Upper lobe of right lung (tissue), 1 donor: ENCODE measurements around the gene TRPM5. TPM values are rescaled to one million over a fixed set of nuclear protein-coding genes. Genes with fewer than 3 reads are reported as not detected.

Experiments used
- ATAC-seq: fragments of 200-7000 bp; cut with Tn5 transposase; one replicate; pipeline ENCODE4 v1.9.1; 2020; ENCODE audit warnings: mild to moderate bottlenecking, moderate library complexity
- DNase-seq: peaks from one replicate; pipeline ENCODE4 v3.0.0-alpha.2; 2020
- H3K27ac ChIP-seq: fragments of 200-600 bp; one replicate; pipeline ENCODE4 v1.8.0; 2022
- H3K27me3 ChIP-seq: fragments of 200-600 bp; one replicate; pipeline ENCODE4 v1.8.0; 2022; ENCODE audit warnings: mild to moderate bottlenecking
- H3K36me3 ChIP-seq: fragments of 200-600 bp; one replicate; pipeline ENCODE4 v1.8.0; 2022
- H3K4me1 ChIP-seq: fragments of 200-600 bp; one replicate; pipeline ENCODE4 v1.8.0; 2022
- H3K4me3 ChIP-seq: fragments of 200-600 bp; one replicate; pipeline ENCODE4 v1.8.0; 2022; ENCODE audit warnings: mild to moderate bottlenecking
- H3K9me3 ChIP-seq: fragments of 200-600 bp; one replicate; pipeline ENCODE4 v1.8.0; 2022
- intact Hi-C: fragments of 100-400 bp; cut with DNase I; formaldehyde crosslinking; loops from one replicate; pipeline ENCODE4 v1.11.0; 2022
- total RNA-seq: library from RNA; stranded (reverse); fragmentation: NEBNext Ultra II Directional; extraction: Animal tissue kit (Norgen Biotek cat#: 25700); gene quantifications from one replicate; pipeline ENCODE4 v1.2.1, GENCODE V29; 2021
- TF ChIP-seq, protein P1 (sequence below): fragments of 200-600 bp; IDR thresholded peaks from one replicate; pipeline ENCODE4 v1.8.0; 2022; ENCODE audit warnings: antibody characterized with exemption
- donor health status: DM: no; HTN: yes; CAD: no; lungs with severe emphysema.

The TRPM5 gene
- total RNA-seq, 1 donor from 2014 or later = not detected

GRCh38 chr11:2422461-2423156, 21.7 kb downstream of the TRPM5 start:
- intact Hi-C loops = loop anchor here (5.0 kb wide), 2 partner anchors 120 to 225 kb away; partner anchors contain the start of genes C11orf21 and TSPAN32
- TF ChIP-seq, protein P1, sequence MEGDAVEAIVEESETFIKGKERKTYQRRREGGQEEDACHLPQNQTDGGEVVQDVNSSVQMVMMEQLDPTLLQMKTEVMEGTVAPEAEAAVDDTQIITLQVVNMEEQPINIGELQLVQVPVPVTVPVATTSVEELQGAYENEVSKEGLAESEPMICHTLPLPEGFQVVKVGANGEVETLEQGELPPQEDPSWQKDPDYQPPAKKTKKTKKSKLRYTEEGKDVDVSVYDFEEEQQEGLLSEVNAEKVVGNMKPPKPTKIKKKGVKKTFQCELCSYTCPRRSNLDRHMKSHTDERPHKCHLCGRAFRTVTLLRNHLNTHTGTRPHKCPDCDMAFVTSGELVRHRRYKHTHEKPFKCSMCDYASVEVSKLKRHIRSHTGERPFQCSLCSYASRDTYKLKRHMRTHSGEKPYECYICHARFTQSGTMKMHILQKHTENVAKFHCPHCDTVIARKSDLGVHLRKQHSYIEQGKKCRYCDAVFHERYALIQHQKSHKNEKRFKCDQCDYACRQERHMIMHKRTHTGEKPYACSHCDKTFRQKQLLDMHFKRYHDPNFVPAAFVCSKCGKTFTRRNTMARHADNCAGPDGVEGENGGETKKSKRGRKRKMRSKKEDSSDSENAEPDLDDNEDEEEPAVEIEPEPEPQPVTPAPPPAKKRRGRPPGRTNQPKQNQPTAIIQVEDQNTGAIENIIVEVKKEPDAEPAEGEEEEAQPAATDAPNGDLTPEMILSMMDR = no peak
- no peaks in the 10 kb centered on the region for H3K36me3 ChIP-seq
- no peaks in the 10 kb centered on the region for H3K27me3 ChIP-seq
- no peak overlapping the region for H3K4me3 ChIP-seq
- no peaks in the 10 kb centered on the region for H3K9me3 ChIP-seq
- peaks cover 8% of the 10 kb centered on the region for H3K4me1 ChIP-seq
- ATAC-seq (no peak), DNase-seq (no peak)
- H3K27ac ChIP-seq = no peak overlapping the region

GRCh38 chr11:2421996-2422395, 22.3 kb downstream of the TRPM5 start:
- Histone ChIP-seq H3K4me3 (no peak overlapping the region), H3K36me3 (no peaks in the 10 kb centered on the region), H3K27me3 (no peaks in the 10 kb centered on the region), H3K4me1 (peaks cover 8% of the 10 kb centered on the region), H3K9me3 (no peaks in the 10 kb centered on the region), H3K27ac (no peak overlapping the region)
- ATAC-seq (no peak), DNase-seq (no peak)
- intact Hi-C loops = loop anchor here (5.0 kb wide), 2 partner anchors 120 to 225 kb away; partner anchors contain the start of genes C11orf21 and TSPAN32
- TF ChIP-seq, protein P1 = no peak

DNA sequence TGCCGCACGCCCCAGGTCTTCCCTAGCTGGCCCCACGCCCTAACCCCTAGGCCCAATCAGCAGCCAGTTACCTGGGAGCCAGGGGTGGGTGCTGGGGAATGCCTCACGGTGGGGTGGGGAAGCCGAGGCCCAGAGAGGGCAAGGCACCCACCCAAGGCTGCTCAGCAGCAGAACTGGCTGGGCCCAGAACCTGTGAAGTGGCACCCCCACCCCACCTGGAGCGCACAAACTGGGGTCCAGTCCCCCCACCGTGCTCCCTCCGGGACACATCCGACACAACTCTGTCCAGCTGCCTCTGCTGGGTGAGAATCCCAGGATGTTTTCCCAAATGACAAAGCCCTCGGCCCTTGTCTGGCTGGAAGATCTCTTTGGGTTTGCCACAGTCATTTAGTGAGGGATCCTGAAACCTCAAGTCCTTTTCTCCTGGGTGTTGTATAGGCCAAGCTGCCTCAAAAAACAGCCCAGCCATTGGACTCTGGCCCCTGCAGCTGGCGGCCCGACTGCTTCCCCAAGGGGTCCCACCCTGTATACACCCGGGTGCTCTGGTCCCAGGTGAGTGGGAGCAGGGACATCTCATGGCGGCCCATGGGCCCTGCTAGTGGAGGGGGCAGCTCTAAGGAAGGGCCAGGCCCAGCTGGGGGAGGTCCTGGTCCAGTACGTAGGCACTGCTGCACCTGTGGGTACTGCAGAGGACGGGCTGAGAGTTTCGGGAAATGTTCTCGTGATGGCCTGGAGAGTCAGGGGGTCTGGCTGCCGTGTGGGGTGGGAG, 22.9 kb downstream of the TRPM5 start:
- Histone ChIP-seq H3K36me3 (no peaks in the 10 kb centered on the region), H3K4me3 (no peak overlapping the region), H3K27ac (no peak overlapping the region), H3K9me3 (no peaks in the 10 kb centered on the region), H3K4me1 (peaks cover 8% of the 10 kb centered on the region), H3K27me3 (no peaks in the 10 kb centered on the region)
- TF ChIP-seq, protein P1 = no peak
- intact Hi-C loops = loop anchor here (5.0 kb wide), 2 partner anchors 119 to 224 kb away; partner anchors contain the start of genes C11orf21 and TSPAN32
- ATAC-seq = no peak
- DNase-seq = no peak

DNA sequence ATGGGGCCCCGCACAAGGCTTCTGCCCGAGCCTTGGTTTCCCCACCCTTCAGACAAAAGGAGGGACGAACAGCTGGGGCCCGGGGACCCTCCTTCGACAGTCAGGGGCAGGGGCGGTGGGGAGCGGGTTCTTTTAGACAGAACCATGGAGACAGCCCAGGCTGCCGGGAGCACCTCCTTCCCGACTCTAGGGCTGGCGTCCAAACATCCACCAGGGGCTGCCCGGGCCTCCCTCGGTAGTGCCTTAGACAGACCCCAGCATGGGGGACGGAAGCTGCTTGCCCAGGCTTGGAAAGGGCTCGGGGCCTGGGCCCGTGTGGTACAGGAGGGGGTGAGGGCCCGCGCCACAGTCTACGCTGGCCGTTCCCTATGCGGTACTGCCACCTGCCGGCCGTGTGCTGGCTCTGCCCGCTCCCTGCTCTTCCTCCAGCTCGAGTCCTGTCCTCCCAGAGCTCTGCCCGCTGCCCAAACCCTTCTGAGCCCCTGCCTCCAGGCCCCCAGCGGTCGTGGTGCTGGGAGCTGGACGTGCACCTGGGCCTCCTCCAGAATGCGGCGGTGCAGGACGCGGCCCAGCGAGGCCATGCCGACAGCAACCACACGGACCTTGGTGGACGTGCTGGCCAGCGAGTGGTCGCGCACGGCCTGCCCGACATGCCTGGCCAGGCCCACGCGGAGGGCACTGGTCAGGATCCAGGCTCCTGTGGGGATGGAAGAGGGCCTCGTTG, 23.6 kb downstream of the TRPM5 start:
- no peaks in the 10 kb centered on the region for H3K9me3 ChIP-seq
- H3K4me3 ChIP-seq = no peak overlapping the region
- peaks cover 8% of the 10 kb centered on the region for H3K4me1 ChIP-seq
- H3K36me3 ChIP-seq = no peaks in the 10 kb centered on the region
- TF ChIP-seq, protein P1 = peak; percentile 95
- intact Hi-C loops = loop anchor here (5.0 kb wide), 2 partner anchors 118 to 223 kb away; partner anchors contain the start of genes C11orf21 and TSPAN32
- H3K27me3 ChIP-seq = no peaks in the 10 kb centered on the region
- ATAC-seq (peak; percentile 93), DNase-seq (peak; percentile 88)
- no peak overlapping the region for H3K27ac ChIP-seq
